Duodenal mucosa (tissue), 2 donors: Measurements from ENCODE around the gene ADARB2.
"Not testable (repeated sequence)": the region's sequence is repeated elsewhere in the genome, so short reads cannot be mapped to it uniquely, and the experiment has no call there.

ENCODE experiments used
- H3K27ac ChIP-seq: one replicate; pipeline ENCODE4 v1.7.0; 2013; ENCODE audit warnings: low read depth, low read length
- H3K27me3 ChIP-seq, 2 donors: one replicate each; pipeline ENCODE4 v1.7.0; 2013; ENCODE audit warnings: low read length in 2 of 2, control low read depth in 1 of 2; ENCODE audit not compliant: insufficient read depth in 2 of 2, control insufficient read depth in 1 of 2
- H3K36me3 ChIP-seq, 2 donors: one replicate each; pipeline ENCODE4 v1.7.0; 2013; ENCODE audit warnings: low read length in 2 of 2, control low read depth in 1 of 2; ENCODE audit not compliant: insufficient read depth in 2 of 2, control insufficient read depth in 1 of 2
- H3K4me1 ChIP-seq, 2 donors: one replicate each; pipeline ENCODE4 v1.7.0; 2013; ENCODE audit warnings: low read length in 2 of 2, control low read depth in 1 of 2; ENCODE audit not compliant: insufficient read depth in 2 of 2, control insufficient read depth in 1 of 2
- H3K4me3 ChIP-seq, 2 donors: one replicate each; pipeline ENCODE4 v1.7.0; 2013; ENCODE audit warnings: low read length in 2 of 2, low read depth in 1 of 2
- H3K9ac ChIP-seq, 2 donors: one replicate each; pipeline ENCODE4 v1.7.0; 2013; ENCODE audit warnings: low read length in 2 of 2, low read depth in 1 of 2
- H3K9me3 ChIP-seq, 2 donors: one replicate each; pipeline ENCODE4 v1.7.0; 2013; ENCODE audit warnings: low read length in 2 of 2, control low read depth in 1 of 2; ENCODE audit not compliant: control insufficient read depth in 1 of 2

Gene ADARB2

GRCh38 chr10:1538121-1538520 lies 199.2 kb downstream of the ADARB2 start:
- H3K36me3 ChIP-seq = no peaks in the 10 kb centered on the region
- no peak overlapping the region for H3K27ac ChIP-seq
- H3K4me1 ChIP-seq = no peaks in the 10 kb centered on the region
- no peaks in the 10 kb centered on the region for H3K9me3 ChIP-seq
- no peaks in the 10 kb centered on the region for H3K27me3 ChIP-seq
- H3K9ac ChIP-seq = no peak overlapping the region
- H3K4me3 ChIP-seq = no peak overlapping the region

GRCh38 chr10:1537449-1537848 lies 199.9 kb downstream of the ADARB2 start:
- H3K9me3 ChIP-seq, H3K27me3 ChIP-seq, H3K4me1 ChIP-seq, H3K4me3 ChIP-seq, H3K9ac ChIP-seq, H3K36me3 ChIP-seq, H3K27ac ChIP-seq: not testable (repeated sequence)

- no peaks in the 10 kb centered on the region for H3K36me3 ChIP-seq
- no peak overlapping the region for H3K4me3 ChIP-seq
- no peak overlapping the region for H3K27ac ChIP-seq
- no peaks in the 10 kb centered on the region for H3K27me3 ChIP-seq
- no peaks in the 10 kb centered on the region for H3K9me3 ChIP-seq
- no peaks in the 10 kb centered on the region for H3K4me1 ChIP-seq
- H3K9ac ChIP-seq = no peak overlapping the region
Observed at GRCh38 chr10:1536341-1536740, 201.0 kb downstream of the ADARB2 start.

- H3K4me3 ChIP-seq = no peak overlapping the region
- no peak overlapping the region for H3K9ac ChIP-seq
- H3K27me3 ChIP-seq = no peaks in the 10 kb centered on the region
- H3K27ac ChIP-seq = no peak overlapping the region
- H3K36me3 ChIP-seq = no peaks in the 10 kb centered on the region
- H3K4me1 ChIP-seq = no peaks in the 10 kb centered on the region
- no peaks in the 10 kb centered on the region for H3K9me3 ChIP-seq
Observed at GRCh38 chr10:1535301-1535965, 201.9 kb downstream of the ADARB2 start.

GRCh38 chr10:1534820-1535219 lies 202.5 kb downstream of the ADARB2 start:
- Histone ChIP-seq H3K9me3 (no peaks in the 10 kb centered on the region), H3K36me3 (no peaks in the 10 kb centered on the region), H3K4me1 (no peaks in the 10 kb centered on the region), H3K4me3 (no peak overlapping the region), H3K27me3 (no peaks in the 10 kb centered on the region), H3K27ac (no peak overlapping the region), H3K9ac (no peak overlapping the region)

- H3K27me3 ChIP-seq = no peaks in the 10 kb centered on the region
- no peaks in the 10 kb centered on the region for H3K36me3 ChIP-seq
Observed at GRCh38 chr10:1532636-1533035, 204.7 kb downstream of the ADARB2 start.

GRCh38 chr10:1531883-1532597 lies 205.3 kb downstream of the ADARB2 start:
- Histone ChIP-seq H3K27me3 (no peaks in the 10 kb centered on the region), H3K36me3 (no peaks in the 10 kb centered on the region), H3K9me3 (no peaks in the 10 kb centered on the region), H3K4me3 (no peak overlapping the region), H3K9ac (no peak overlapping the region), H3K27ac (no peak overlapping the region), H3K4me1 (no peaks in the 10 kb centered on the region)

More at GRCh38 chr10:1532636-1533035, 204.7 kb downstream of the ADARB2 start:
- Histone ChIP-seq H3K9me3 (no peaks in the 10 kb centered on the region), H3K27ac (no peak overlapping the region), H3K4me1 (no peaks in the 10 kb centered on the region), H3K9ac (no peak overlapping the region), H3K4me3 (no peak overlapping the region)

GRCh38 chr10:1530871-1531517 lies 206.3 kb downstream of the ADARB2 start:
- Histone ChIP-seq H3K27me3 (no peaks in the 10 kb centered on the region), H3K9me3 (no peaks in the 10 kb centered on the region), H3K4me3 (no peak overlapping the region), H3K4me1 (peaks cover 0 to 3% of the 10 kb centered on the region in 2 donors), H3K27ac (no peak overlapping the region), H3K9ac (no peak overlapping the region), H3K36me3 (no peaks in the 10 kb centered on the region)

GRCh38 chr10:1529806-1530413 lies 207.4 kb downstream of the ADARB2 start:
- H3K36me3 ChIP-seq = no peaks in the 10 kb centered on the region
- no peaks in the 10 kb centered on the region for H3K27me3 ChIP-seq
- no peak overlapping the region for H3K9ac ChIP-seq
- no peak overlapping the region for H3K27ac ChIP-seq
- H3K9me3 ChIP-seq = no peaks in the 10 kb centered on the region
- H3K4me1 ChIP-seq = peaks cover 0 to 3% of the 10 kb centered on the region in 2 donors
- no peak overlapping the region for H3K4me3 ChIP-seq

- Histone ChIP-seq H3K4me1 (peaks cover 0 to 3% of the 10 kb centered on the region in 2 donors), H3K9me3 (no peaks in the 10 kb centered on the region), H3K4me3 (no peak overlapping the region), H3K36me3 (no peaks in the 10 kb centered on the region), H3K27me3 (no peaks in the 10 kb centered on the region), H3K27ac (no peak overlapping the region), H3K9ac (no peak overlapping the region)
Observed at GRCh38 chr10:1527951-1528350, 209.4 kb downstream of the ADARB2 start.
